Stimulated activated CD8-positive, alpha-beta memory T cell treated with anti-CD3 and anti-CD28 coated beads, Interleukin-7, amount 100 ng/mL, for 24 hours (primary cell): Measurements from ENCODE around the gene CRKL.
"Not testable (repeated sequence)": the region's sequence is repeated elsewhere in the genome, so short reads cannot be mapped to it uniquely, and the experiment has no call there.

Source experiments
- DNase-seq: peaks from one replicate; pipeline ENCODE4 v3.0.0-alpha.2; 2020; ENCODE audit warnings: low read depth

CRKL gene, protein sequence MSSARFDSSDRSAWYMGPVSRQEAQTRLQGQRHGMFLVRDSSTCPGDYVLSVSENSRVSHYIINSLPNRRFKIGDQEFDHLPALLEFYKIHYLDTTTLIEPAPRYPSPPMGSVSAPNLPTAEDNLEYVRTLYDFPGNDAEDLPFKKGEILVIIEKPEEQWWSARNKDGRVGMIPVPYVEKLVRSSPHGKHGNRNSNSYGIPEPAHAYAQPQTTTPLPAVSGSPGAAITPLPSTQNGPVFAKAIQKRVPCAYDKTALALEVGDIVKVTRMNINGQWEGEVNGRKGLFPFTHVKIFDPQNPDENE

DNA sequence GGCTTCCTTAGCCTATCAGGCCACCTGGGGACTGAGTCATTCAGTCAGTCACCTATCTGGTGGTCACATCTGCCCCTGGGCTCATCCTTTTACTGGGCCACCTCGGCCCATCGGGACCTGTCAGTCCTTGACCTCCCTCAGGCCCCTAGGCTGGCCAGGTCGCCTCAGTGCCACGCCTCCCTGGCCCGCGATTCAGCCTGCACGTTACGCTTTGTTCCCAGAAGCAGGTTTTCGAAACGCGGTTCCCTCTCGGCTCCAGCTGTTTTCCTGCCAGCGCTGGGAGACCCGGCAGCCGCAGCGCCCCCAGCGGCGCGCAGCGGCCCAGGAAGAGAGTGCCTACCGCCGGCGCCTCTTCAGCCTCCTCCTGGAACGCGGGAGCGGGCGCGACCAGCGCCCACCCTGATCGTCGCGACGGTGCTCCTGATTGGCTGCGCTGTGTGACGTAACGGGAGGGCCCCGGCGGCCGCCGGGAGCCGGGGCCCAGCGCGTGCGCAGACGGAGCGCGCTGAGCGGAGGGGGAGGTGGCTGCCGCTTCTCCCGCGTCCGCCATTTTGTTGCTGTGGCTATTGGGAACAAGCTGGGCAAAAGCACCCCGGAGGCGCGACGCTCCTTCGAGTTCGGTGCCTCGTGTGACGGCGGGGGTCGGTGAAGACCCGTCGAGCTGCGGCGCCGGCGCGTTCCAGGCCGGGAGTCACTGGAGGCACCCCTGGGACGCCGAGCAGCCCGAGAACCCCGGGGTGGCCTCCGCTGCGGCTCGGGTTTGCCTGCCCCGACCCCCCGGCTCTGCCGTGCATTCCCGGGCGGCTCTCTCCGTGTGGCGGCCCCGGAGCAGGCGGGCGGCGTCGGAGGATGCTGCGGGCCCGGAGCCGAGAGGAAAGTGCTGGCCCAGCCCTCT, at the start of gene CRKL:
TSS of gene CRKL (plus strand) at position 492 of the 895 bp plus-strand sequence. CDS start 528 bp downstream, outside the sequence.
- DNase-seq, result peak; percentile 88

DNA sequence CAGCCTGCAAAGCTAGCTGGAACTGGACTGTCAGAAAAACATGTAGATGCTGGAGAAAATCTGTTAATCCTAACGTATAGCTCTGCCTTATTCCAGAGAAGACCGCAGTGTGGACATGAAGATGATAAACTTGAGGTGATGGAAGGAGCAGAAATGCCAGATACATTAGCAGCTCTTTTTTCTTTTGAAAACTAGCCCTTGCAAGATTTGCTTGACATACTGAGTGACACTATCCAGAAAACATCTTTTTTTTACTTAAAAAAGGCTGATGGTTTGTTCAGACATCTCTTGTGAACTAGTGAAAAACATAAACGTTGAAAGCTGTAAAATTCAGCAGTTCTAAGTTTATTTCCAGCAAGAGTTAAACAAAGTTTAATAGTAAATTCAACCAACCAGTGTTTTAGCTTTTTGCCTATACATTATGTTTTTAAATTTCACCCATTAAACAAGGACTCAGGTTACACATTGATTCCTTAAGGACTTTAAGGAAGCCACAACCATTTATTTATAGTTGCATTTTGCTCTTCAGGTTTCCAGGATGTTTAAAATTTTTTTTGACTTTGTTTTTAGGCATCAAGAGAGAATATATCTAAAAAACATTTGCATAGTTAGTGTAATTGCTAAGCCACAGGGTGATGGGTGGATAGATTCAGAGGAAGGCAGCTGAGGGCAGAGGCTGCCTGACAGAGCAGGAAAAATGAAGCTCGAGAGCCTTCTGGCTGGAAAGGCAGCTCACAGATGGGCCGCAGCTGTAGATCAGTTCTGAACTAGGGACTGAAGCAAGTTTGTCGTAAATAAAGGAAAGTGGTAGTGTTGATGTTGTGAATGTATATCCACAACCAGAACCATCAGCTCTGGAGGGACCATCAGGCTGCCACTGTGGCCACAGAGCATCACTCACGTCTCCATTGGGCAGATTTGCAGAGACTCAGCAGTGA, 48.9 kb upstream of the CRKL start:
- DNase-seq, result no peak

DNA sequence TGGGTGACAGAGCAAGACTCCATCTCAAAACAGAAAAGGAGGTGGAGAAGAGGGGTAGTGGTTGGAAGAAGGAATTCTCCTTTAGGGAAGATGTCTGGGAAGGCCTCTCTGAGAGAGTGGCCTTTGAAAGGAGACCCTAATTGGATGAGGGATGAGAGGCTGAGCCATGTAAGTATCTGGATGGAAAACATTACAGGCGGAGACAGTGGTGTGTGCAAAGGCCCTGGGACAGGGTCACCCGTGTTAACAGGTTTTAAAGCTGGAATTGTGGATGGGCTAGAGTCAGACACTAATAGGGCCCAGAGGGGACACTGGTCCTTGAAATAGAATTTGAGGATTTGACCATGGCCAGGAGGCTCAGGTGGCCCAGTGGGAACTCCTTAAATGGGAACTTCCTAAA, 48.0 kb upstream of the CRKL start:
- no peak for DNase-seq

DNA sequence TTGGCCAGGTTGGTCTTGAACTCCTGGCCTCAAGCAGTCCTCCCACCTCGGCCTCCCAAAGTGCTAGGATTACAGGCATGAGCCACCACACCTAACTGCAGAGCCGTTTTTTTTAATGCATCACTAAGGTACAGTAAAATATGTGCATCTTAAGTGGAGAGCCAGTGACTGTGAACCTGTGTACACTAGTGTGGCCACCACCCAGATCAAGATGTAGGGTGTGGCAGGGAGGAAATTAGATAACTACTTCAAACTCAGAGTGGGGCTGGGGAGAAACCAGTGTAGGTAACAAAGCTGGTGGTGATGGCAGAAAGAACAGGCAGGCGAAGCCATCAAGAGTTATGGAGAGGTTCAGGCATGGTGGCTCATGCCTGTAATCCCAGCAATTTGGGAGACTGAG, 44.0 kb upstream of the CRKL start:
- DNase-seq, result no peak

DNA sequence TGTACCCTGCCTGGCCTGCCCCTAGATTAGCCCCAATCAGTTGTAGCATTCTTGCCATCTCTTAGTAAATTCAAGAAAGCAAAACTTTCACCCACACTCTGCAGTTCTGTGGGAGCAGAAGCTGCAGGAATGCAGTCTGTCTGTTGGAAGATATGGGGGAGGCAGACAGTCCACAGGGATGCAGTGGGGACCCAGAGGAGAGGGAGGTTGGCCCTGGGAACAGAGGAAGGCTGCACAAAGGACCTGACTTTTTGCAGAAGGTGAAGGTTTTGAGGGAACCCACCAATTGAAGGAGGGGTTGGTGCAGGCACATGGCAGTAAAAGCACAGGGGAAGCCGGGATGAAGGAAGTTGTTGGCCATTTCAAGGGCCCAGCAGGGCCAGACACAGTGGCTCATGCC, 41.9 kb upstream of the CRKL start:
- DNase-seq, result no peak

DNA sequence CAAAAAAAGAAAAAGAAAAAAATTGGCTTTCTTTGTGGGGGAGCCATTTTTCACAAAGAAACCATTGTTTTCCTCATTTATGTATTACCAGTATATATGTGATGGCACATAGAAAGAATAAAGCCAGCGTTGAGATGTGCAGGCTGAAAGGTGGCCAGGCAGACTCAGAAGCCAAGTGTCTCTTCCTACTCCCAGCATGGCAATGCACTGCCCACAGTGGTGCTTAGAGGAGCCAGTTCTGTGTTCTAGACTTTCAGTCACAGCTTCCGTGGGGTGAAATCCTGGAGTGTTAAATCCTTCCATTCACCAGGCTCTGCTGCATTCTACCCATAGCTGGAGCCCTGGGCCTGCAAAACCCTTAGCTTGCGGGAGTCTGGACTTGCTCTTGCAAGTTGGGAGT, 39.5 kb upstream of the CRKL start:
- DNase-seq, result no peak

DNA sequence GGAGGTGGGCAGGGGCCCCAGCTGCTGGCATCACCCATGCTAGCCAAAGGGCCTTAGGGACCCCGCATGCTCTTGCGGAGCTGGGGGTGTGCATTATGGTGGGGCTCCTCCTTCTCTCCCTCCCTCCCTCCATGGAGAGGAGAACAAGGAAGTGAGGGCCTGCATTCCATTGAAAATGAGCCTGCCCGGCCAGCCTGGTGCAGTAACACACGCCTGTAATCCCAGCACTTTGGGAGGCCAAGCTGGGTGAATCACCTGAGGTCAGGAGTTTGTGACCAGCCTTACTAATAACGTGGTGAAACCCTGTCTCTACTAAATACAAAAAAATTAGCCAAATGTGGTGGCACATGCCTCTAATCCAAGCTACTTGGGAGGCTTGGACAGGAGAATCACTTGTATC, 36.0 kb upstream of the CRKL start:
- no peak for DNase-seq

DNA sequence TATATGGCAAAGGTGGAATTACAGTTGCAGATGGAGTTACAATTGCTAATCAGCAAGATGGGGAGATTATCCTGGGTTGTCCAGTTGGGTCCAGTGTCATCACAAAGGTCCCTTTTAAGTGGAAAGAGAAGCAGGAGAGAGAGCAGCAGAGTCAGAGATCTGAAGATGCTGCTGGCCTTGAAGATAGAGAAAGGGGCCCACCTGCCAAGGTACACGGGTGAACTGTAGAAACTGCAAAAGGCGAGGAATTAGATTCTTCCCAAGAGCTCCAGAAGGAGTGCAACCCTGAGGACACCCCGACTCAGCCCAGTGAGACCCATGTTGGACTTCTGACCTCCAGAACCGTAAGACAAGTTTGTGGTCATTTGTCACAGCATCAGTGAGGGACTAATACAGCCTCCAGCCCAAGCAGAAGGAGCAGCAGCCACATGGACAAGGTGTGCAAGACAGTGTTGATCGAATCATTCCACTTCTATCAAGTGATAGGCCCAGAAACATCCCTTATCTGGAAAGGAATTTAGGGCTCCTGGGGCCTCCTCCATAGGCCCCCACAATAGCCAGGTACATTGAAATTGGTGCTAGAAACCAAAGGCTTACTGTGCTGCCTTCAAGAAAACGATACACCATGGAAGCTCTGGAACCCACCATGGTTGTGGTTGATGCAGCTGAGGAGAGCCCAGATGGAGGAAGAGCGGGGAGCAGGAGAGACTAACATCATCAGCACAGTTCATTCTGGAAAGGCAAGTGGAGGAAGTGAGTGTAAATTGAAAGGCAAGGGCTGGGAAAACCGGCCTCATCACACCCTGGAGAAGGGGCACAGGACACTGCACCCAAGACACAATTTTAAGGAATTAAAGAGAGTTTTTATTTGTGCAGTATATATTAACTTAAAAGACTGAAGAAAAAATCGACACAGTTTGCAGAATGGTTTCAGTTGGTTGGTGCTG, 35.1 kb upstream of the CRKL start:
- DNase-seq, result no peak

DNA sequence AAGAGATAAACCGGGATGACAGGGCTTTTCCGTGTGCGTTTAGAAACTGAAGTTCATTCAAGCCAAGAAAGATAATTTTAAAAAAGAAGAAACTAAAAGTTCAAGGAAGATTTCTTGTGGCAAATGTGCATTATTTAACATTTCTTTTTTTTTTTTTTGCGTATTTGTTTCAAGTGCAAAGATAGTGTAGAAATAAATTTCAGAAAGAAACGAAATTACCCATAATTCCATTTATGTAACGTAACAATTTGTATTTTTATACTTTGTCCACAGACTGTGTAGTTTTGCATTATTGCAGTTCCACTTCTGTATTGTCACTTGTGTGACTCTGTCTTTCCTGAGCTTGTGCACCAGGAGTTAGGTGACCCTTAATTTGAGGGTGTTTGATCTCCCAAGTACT, 34.4 kb upstream of the CRKL start:
- no peak for DNase-seq

DNA sequence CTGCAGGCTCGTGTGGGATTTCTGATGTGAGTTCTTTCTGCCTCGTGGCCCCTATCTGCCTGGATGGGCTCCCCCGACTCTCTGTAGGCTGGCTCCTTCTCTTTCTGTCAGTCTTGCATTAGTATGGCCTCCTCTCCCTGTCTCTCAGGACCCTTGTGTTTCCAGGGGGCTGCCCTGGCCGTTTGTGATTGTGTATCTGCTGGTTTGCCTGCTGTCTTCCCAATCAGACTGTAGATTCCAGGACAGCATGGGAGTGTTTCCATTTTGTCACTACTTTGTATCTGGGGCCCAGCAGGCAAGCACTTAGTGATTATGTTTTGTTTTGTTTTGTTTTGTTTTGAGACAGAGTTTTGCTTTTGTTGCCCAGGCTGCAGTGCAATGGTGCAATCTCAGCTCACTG, 32.8 kb upstream of the CRKL start:
- DNase-seq, result no peak

DNA sequence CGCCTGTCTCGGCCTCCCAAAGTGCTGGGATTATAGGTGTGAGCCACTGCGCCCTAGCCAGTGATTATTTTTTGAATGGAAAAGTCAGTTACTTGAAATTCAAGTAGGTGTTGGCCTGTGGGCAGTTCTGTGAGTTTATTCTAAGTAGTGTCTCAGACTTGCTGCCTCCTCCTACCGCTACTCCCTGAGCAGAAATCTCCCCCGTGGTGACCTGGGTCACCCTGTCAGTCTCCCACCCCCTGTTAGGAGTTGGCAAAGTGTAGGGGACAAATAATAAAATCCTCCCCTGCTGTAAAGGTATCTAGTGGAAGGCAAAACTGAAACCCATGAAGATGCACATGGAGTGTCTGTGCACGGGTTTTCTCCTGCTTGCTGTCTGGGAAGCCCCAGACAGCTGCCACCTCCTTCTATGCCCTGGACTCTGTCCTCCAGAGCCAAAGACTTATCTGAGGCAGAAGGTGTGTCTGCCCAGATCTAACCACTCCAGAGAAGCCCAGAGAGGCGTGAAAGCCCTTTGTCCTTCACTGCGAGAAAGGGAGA, 32.1 kb upstream of the CRKL start:
- DNase-seq, result no peak

DNA sequence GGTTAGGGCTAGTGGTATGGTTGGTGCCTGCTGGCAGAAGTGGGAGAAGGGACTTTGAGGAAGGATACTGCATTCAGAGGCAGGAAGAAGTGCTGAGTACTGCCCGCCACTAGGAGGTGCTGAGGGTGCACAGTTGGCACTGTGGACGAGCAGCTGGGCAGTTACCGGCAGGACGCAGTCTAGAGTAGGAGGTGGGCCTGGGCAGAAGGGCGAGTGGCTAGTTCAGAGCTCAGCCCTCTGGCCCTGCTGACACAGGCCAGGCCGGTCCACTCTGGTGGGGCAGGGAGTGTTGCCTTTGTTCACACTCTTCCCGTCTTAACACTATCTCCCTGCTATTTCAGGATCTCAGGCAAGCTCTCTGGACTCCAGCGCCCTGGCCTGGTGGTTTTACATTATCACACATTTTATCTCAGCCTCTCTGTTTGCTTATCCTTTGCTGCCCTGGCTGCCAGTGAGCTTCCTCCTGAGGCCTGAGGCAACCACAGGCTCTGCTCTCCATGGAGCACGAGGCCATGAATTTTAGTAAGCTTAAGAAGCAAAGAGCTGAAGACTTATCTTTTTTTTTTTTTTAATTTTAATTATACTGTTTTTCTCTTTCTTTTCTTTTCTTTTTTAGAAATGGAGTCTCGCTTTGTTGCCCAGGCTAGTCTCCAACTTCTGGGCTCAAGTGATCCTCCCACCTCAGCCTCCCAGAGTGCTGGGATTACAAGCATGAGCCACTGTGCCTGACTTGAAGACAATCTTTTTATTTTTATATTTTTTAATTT, 31.5 kb upstream of the CRKL start:
- peak; percentile 5 for DNase-seq

DNA sequence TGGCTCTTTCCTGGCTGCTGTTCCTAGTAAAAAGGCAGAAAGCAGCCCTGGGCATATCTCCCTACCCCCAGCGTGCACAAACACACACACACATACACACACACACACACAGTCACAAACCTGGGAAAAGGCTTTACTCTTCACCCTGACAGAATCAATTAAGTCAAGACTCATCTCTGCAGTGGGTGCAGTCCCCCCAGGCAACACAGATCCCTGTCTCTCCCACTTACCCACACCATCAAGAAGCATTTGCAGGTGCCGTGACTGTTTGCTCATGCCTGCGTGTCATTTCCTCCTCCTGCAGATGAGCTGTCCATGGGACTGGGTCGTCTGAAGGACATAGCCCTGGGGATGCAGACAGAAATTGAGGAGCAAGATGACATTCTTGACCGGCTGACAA, 29.8 kb upstream of the CRKL start:
- no peak for DNase-seq

DNA sequence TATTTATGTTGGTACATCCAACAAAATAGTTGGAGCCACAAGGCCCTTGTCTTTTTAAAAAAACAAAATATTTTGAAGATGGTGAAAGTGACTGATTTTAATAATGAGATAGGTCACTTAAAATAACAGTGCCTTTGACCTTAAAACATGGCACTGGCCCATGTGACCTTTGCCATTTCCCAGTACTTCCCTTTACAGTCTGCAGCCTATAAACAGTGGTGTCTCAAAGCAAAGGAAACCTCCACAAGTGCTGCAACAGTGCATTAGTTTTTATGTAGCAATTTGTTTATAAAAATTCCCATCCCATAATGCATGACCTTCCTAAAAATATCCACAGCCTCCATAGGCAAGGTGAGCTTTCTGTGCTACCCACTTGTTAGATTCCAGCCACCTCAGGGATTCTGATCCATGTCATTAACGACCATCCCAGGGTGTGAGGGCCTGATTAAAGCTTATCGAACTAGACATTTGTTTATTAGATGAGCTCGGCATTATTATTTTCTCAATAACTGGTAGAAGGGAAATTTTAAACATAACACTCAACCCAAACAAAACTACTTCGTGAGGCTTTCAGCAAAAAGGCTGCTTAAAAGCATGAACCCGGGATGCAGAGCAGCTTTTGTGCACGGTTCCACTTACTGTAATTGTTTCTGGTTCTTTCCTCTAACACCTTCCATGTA, 28.0 kb upstream of the CRKL start:
- DNase-seq, result no peak

DNA sequence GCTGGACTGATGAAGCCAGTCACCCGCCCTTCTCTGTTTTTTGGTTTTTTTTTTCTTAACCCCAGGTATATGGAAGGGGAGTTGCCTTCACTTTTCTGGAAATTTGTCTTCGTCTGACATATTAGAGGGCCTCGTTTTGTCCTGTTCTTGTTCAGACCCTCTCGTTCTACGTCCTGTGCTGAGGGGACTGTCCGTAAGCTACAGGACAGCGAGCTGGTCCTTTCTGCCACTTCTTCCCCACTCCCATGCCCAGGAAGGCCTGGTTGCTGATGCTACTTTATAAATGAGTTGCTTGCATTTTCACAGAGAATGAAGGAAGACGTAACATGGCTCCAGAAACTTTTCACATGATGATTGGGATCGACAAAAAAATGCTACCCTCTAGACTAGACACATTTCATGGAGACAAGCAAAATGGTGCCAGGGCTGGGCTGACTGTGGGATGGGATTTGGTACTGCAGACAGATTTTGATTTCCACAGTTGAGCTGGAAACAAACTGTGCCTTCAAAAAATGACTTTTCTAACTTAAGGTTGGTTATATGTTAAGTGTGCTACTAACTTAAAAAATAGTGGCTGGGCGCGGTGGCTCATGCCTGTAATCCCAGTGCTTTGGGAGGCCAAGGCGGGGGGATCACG, 27.2 kb upstream of the CRKL start:
- DNase-seq, result no peak

DNA sequence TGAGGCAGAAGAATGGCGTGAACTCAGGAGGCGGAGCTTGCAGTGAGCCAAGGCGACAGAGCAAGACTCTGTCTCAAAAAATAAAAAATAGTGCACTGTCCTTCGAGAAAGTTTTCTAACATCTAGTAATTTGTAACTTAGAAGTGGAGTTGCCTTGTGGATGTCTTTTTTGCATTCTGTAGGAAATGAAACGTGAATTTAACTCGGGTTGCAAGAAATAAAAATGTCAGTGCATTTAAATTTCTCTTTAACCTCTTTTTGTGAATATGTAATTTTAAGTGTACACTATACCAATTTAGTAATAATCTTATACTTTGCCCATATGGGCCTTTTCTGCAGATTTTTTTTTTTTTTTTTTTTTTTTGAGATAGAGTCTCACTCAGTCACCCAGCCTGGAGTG, 26.2 kb upstream of the CRKL start:
- DNase-seq, result no peak

DNA sequence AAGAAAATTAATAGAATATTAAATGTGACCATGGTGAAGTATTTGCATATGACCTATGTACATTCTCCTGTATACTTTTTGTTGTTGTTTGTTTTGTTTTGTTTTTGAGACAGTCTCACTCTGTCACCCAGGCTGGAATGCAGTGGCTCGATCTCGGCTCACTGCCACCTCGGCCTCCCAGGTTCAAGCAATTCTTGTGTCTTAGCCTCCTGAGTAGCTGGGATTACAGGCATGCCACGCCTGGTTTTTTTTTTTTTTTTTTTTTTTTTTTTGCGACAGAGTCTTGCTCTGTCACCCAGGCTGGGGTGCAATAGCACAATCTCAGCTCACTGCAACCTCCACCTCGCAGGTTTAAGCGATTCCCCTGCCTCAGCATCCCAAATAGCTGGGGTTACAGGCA, 19.5 kb upstream of the CRKL start:
- not testable (repeated sequence) for DNase-seq

DNA sequence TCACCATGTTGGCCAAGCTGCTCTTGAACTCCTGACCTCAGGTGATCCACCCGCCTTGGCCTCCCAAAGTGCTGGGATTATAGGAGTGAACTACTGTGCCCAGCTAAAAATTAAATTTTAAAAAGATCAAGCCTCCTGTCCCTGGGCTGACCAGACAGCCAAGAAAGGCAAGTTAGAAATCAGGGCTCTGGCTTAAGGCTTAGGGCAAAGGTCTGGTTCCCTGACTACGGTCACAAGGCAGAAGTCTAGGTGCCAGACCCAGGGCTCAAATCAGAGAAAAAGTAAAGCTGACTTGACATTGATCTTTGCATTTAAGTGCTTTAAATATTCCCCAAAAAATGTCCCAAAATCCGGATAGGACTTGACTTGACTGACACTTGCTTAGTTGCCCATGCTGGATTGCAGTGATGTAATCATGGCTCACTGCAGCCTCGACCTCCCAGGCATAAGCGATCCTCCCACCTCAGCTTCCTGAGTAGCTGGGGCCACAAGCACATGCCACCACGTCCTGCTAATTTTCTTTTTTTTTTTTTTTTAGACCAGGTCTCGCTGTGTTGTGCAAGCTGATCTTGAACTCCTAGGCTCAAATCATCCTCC, 17.3 kb upstream of the CRKL start:
- no peak for DNase-seq
